Adrenal gland (tissue), 5 donors: ENCODE results near the gene ADIPOQ.

ENCODE experiments used
- CTCF ChIP-seq, 6 experiments: fragments of 450-650 bp in 4 of 6; fragments of 200-600 bp in 2 of 6; sonication (generic) in 1 of 6; IDR thresholded peaks; 1 replicate in 5 of 6; 2 replicates in 1 of 6; pipeline versions ENCODE4 v1.5.1 to v1.8.0; 2016 to 2021; ENCODE audit warnings: antibody characterized with exemption in 6 of 6, mild to moderate bottlenecking in 2 of 6, moderate library complexity in 1 of 6
- POLR2A ChIP-seq, 2 donors: fragments of 450-650 bp; IDR thresholded peaks; one replicate each; pipeline ENCODE4 v1.6.1; 2017; ENCODE audit warnings: antibody characterized with exemption in 2 of 2, mild to moderate bottlenecking in 2 of 2, moderate library complexity in 1 of 2
- donor health status: DM: no; HTN: no; CAD: no.

- no peak for TF ChIP-seq CTCF (IDR thresholded peaks at IDR 0.05)
- TF ChIP-seq POLR2A (IDR thresholded peaks at IDR 0.05) = no peak
Observed at GRCh38 chr3:186857743-186858142, 15.2 kb downstream of the ADIPOQ start.
